ENCODE data around the gene HDDC3.

Gene HDDC3

GRCh38 chr15:90953947-90954711 is 21.8 kb upstream of the HDDC3 start:
- DNase-seq (ENCODE audit: low spot score), result no peak

DNA sequence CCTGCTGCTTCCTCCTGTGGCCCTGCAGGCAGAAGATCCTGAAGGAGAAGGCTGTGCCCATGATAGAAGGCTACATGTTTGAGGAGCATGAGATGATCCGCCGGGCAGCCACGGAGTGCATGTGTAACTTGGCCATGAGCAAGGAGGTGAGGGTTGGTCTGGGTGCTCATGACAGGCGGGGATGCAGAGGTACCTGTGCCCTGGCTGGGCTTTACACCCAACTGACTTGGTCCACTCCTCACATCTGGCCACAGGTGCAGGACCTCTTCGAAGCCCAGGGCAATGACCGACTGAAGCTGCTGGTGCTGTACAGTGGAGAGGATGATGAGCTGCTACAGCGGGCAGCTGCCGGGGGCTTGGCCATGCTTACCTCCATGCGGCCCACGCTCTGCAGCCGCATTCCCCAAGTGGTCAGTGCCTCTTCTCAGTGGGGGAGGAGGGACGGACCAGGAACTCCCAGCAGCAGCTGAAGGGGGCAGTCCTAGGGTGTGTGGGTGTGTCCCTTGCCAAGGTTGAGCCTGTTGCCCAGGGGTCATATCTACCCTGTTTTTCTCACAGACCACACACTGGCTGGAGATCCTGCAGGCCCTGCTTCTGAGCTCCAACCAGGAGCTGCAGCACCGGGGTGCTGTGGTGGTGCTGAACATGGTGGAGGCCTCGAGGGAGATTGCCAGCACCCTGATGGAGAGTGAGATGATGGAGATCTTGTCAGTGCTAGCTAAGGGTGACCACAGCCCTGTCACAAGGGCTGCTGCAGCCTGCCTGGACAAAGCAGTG is 20.7 kb upstream of the HDDC3 start:
- no peak for DNase-seq (ENCODE audit: low spot score)

- no peak for DNase-seq (ENCODE audit: low spot score)
Measured at GRCh38 chr15:90950676-90951075, 18.3 kb upstream of the HDDC3 start.

- no peak for DNase-seq (ENCODE audit: low spot score)
Measured at GRCh38 chr15:90949979-90950675, 17.8 kb upstream of the HDDC3 start.

DNA sequence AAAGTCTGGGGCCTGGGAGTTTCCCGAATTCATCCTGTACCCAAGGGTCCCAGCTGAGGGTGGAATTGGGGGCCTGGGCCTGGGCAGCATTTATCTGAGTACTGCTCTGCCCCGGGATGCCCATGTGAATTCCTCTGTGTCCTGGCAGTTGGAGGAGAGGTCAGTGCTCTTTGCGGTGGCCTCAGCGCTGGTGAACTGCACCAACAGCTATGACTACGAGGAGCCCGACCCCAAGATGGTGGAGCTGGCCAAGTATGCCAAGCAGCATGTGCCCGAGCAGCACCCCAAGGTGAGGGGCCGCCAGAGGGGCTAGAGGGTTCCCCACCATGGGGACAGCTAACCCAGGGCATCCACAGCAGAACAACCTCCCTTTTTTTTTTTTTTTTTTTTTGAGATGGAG is 16.2 kb upstream of the HDDC3 start:
- DNase-seq (ENCODE audit: low spot score), result no peak

DNA sequence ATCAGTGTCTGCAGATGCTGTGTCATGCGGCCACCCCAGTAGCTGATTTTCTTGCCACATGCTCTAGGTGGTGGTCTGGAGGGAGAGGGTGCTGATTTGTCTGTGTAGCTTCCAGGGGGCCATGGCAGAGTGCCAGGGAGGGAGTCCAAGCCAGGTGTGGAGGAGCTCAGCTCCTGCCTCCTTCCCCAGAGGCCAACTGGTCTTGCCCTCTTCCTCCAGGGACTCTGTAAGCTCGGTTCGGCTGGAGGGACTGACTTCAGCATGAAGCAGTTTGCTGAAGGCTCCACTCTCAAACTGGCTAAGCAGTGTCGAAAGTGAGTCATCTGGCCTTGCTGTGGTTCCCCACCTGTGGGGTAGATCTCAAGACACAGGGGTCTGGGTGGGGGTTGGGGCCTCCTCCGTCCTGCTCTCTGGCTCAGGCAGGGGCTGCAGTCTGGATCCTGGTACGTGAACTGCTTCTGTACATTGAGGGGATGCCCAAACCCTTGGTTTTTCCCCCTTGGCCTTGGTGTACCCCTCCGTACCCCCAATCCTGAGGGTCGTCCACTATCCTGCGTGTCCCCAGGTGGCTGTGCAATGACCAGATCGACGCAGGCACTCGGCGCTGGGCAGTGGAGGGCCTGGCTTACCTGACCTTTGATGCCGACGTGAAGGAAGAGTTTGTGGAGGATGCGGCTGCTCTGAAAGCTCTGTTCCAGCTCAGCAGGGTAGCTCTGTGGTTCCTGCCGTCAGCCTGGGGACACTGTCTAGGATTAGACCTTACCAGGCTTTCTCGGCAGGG is 15.4 kb upstream of the HDDC3 start:
- DNase-seq (ENCODE audit: low spot score), result no peak

DNA sequence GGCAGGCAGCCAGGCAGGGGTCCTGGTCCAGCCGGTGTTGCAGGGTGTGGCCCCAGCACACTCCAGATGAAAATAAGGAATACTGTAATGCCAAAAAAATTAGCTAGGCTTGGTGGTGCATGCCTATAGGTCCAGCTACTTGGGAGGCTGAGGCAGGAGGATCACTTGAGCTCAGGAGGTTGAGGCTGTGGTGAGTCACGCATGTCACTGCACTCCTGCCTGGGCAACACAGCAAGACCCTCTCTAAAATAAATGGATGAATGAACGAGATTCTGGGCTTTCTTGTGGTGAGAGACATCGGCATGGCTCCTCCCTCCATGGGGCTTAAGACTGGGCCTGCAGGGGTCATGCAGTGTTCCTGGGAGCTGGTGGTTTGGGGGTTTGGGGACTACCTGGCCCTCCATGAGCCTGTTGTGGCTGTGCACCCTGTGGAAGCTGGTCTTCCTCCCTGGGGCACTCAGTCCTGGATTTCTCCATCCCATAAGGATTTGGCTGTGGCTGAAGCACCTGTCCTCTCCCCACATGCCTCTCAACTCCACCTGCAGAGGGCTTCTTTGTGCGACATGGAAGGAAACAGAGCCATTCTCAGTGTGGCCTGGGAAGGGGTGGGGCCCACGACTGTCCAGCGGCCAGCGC is 14.7 kb upstream of the HDDC3 start:
- DNase-seq (ENCODE audit: low spot score), result no peak

DNA sequence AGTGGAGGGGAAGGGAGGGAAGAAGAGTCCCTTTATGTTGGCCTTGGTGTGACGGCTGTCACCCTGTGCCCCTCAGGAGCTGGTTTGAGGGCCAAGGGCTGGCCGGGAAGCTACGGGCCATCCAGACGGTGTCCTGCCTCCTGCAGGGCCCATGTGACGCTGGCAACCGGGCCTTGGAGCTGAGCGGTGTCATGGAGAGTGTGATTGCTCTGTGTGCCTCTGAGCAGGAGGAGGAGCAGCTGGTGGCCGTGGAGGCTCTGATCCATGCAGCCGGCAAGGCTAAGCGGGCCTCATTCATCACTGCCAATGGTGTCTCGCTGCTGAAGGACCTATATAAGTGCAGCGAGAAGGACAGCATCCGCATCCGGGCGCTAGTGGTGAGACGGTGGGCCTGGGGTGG is 14.2 kb upstream of the HDDC3 start:
- peak; percentile 90 for DNase-seq (ENCODE audit: low spot score)

DNA sequence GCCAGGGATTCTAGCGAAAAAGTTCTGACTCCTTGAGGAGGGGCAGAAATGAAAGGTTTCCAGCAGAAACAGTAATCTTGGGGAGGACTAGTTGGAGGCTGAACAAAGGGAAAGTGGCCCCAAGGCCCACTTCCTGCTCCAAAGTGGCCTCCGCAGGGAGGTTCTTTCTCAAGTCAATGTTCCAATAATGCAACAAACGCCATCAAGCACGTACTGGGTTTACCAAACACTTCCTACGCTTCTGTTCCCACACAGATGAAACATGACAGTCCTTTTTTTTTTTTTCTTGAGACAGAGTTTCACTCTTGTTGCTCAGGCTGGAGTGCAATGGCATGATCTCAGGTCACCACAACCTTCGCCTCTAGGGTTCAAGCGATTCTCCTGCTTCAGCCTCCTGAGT is 12.7 kb upstream of the HDDC3 start:
- no peak for DNase-seq (ENCODE audit: low spot score)

DNA sequence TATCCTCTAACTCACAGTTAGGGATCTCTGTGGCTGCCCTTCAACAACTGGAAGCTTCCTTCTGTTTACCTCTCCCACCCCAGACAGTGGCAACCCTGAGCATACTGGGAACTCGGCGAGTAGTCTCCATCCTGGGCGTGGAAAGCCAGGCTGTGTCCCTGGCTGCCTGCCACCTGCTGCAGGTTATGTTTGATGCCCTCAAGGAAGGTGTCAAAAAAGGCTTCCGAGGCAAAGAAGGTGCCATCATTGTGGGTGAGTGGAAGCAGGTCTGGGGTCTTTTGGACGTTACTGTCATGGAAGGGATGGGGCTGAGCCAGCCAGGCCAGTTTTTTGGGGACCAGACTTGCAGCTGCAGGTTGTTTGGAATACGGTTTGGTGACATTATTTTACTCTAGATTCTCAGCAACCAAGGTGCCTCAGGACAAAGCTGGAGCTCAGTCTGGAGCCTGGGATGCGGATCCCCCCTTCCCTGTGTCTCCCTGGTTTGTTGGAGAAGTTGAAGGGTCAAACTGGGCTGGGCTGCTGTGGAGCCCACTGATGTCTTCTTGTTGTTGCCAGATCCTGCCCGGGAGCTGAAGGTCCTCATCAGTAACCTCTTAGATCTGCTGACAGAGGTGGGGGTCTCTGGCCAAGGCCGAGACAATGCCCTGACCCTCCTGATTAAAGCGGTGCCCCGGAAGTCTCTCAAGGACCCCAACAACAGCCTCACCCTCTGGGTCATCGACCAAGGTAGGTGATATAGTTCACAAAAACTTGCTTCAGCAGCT is 10.2 kb upstream of the HDDC3 start:
- no peak for DNase-seq (ENCODE audit: low spot score)

GRCh38 chr15:90941038-90941437 is 8.7 kb upstream of the HDDC3 start:
- DNase-seq (ENCODE audit: low spot score), result no peak

GRCh38 chr15:90939756-90940155 is 7.4 kb upstream of the HDDC3 start:
- no peak for DNase-seq (ENCODE audit: low spot score)

DNA sequence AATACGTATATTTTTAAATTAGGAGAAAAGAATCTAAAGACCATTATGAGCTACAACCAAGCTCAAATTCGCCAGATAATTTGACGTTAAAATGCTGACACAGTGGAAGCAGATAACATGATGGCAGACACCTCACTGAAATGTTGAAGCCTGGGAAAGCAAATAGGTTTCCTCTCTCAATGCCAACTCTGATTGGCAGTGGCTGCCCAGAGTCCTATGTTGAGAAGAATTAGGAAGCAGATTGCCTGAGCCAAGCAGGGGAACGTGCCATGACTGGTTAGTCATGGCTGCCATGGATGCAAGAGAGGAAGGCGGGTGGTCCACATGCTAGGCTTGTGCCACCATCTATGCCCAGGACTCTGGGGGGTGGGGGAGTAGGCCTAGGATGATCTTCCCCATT is 5.9 kb upstream of the HDDC3 start:
- no peak for DNase-seq (ENCODE audit: low spot score)

GRCh38 chr15:90936823-90937222 is 4.5 kb upstream of the HDDC3 start:
- DNase-seq (ENCODE audit: low spot score), result no peak

DNA sequence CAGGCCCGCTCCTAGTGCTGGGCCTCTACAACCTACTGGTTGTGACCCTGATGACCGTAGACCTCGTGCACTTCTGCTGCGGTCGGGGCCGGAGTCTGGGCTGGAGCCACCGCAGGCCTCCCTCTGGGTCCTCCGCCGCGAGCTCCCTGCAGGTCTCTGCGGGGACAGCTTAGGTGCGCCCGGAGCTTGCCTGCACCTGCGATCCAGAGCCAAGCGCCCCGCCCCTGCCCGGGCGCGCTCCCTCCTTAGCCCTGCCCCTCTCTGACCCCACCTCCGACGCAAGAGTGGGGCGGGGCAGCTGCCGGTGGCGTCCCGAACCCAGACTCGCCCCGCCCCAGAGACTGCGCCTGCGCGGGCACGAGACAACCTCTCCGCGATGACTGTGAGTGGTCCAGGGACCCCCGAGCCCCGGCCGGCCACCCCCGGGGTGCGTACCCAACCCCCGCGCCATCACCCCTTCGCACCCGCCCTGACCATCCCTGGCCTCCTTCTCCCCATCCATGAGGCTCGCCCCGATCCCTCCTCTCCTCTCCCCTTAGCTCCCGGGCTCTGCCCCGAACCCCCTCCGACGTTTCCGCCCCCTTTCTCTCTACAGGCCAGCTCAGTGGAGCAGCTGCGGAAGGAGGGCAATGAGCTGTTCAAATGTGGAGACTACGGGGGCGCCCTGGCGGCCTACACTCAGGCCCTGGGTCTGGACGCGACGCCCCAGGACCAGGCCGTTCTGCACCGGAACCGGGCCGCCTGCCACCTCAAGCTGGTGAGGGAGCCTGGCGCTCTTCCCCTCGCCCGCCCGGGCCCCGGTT is 2.8 kb upstream of the HDDC3 start, which contains the start of gene UNC45A:
Gene UNC45A (plus strand): TSS at position 337 of the 803 bp plus-strand sequence. CDS start 40 bp downstream, at position 377.
- peak; percentile 95 for DNase-seq (ENCODE audit: low spot score)

DNA sequence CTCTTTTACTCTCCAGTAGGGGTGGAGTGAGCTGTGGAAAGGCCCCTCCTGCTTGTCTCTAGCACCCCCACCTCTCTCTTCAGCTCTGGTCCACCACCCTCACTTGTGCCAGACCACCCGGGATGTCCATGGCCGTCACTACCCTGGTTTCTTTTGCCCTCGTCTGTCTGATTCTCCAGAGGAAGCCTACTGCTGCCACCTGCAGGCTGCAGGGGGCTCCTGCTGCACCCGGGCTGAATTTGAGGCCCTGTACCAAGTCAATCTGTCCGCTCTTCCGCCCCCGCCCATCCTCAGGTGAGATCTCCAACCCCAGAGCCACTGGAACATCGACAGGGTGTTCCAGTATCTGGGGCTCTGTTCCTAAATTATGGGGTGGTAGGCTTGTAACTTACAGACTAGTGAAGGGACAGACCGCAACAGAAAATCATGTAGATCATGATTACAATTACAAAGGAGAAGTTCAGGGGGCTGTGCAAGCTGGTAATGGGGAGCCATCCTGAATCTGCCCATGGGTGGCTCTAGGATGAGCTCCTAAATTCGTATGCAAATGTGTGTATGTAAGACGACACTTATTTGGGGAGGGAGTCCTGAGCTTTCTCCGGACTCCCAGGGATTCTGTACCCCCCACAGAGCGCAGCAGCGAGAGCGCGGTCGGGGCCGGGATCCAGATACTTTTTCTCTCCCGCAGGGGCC is 2.1 kb upstream of the HDDC3 start:
- peak; percentile 93 for DNase-seq (ENCODE audit: low spot score)

GRCh38 chr15:90933301-90933700 is 952 bp upstream of the HDDC3 start:
- no peak for DNase-seq (ENCODE audit: low spot score)

- no peak for DNase-seq (ENCODE audit: low spot score)
Measured at GRCh38 chr15:90932660-90932991, 277 bp upstream of the HDDC3 start.

GRCh38 chr15:90931575-90931827 is 848 bp downstream of the HDDC3 start:
- DNase-seq (ENCODE audit: low spot score), result no peak

Data from cerebellar cortex (tissue), 1 donor.